Astrocyte (in vitro differentiated cells and primary cell): Measurements from ENCODE around the gene VDR.
A peak's percentile ranks its signal among the peaks of the same experiment; 100 is the strongest.

ENCODE experiments used
- EZH2 ChIP-seq: IDR thresholded peaks from 2 replicates; pipeline ENCODE4 v1.6.1; 2012; ENCODE audit warnings: mild to moderate bottlenecking, low read length, inconsistent platforms; ENCODE audit not compliant: insufficient read depth
- TF ChIP-seq, protein P1 (sequence below): IDR thresholded peaks from 2 replicates; pipeline ENCODE4 v1.5.1; 2011; ENCODE audit warnings: low read depth, mild to moderate bottlenecking, inconsistent platforms, low read length, moderate library complexity; ENCODE audit not compliant: insufficient read depth

GRCh38 chr12:47817272-47818006, 87.4 kb downstream of the VDR start:
- TF ChIP-seq, protein P1, sequence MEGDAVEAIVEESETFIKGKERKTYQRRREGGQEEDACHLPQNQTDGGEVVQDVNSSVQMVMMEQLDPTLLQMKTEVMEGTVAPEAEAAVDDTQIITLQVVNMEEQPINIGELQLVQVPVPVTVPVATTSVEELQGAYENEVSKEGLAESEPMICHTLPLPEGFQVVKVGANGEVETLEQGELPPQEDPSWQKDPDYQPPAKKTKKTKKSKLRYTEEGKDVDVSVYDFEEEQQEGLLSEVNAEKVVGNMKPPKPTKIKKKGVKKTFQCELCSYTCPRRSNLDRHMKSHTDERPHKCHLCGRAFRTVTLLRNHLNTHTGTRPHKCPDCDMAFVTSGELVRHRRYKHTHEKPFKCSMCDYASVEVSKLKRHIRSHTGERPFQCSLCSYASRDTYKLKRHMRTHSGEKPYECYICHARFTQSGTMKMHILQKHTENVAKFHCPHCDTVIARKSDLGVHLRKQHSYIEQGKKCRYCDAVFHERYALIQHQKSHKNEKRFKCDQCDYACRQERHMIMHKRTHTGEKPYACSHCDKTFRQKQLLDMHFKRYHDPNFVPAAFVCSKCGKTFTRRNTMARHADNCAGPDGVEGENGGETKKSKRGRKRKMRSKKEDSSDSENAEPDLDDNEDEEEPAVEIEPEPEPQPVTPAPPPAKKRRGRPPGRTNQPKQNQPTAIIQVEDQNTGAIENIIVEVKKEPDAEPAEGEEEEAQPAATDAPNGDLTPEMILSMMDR = peak; percentile 8
- TF ChIP-seq EZH2 = no peak
